SU-DHL-6 (cell line): ENCODE data around the gene PDHB.

Source experiments
- EZH2phosphoT487 ChIP-seq: fragments of 200-600 bp; sonication (generic), shearing (Covaris generic); conservative IDR thresholded peaks from 2 replicates; pipeline ENCODE4 v1.6.1; 2018; ENCODE audit warnings: mild to moderate bottlenecking, antibody characterized with exemption, low read length, moderate library complexity, mixed read lengths
- TF ChIP-seq, protein P1 (sequence below): fragments of 200-600 bp; sonication (generic); IDR thresholded peaks from one replicate; pipeline ENCODE4 v1.5.1; 2017; ENCODE audit warnings: antibody characterized with exemption, mild to moderate bottlenecking, low read length, moderate library complexity; ENCODE audit not compliant: insufficient read depth, poor library complexity, severe bottlenecking

DNA sequence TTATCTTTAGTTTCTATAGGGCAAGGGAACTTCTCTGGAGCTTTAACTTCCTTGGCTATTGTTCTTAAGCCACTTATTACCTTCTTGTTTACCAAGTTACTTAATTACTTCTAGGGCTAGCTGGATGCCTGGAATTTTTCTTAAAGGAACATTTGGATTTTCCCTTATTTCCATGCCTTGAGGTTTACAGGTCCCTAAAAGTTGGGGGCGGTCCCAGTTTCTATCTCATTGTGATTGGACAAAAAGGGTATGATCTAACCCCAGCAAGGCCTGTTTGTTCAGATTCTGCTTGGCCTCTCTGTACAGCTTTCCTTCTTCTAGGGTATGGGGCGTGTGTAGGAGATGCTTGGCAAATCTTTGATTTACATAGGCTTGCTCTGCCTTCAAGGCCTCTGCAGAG is 17.4 kb downstream of the PDHB start:
- TF ChIP-seq, protein P1, sequence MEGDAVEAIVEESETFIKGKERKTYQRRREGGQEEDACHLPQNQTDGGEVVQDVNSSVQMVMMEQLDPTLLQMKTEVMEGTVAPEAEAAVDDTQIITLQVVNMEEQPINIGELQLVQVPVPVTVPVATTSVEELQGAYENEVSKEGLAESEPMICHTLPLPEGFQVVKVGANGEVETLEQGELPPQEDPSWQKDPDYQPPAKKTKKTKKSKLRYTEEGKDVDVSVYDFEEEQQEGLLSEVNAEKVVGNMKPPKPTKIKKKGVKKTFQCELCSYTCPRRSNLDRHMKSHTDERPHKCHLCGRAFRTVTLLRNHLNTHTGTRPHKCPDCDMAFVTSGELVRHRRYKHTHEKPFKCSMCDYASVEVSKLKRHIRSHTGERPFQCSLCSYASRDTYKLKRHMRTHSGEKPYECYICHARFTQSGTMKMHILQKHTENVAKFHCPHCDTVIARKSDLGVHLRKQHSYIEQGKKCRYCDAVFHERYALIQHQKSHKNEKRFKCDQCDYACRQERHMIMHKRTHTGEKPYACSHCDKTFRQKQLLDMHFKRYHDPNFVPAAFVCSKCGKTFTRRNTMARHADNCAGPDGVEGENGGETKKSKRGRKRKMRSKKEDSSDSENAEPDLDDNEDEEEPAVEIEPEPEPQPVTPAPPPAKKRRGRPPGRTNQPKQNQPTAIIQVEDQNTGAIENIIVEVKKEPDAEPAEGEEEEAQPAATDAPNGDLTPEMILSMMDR = no peak
- TF ChIP-seq EZH2phosphoT487 = no peak
